Fibroblast of mammary gland (primary cell): ENCODE results near the gene ILK.

Source experiments
- DNase-seq: peaks from one replicate; pipeline ENCODE4 v3.0.0-alpha.2; 2010; ENCODE audit warnings: low read depth
- H3K4me3 ChIP-seq: 2 replicates; pipeline ENCODE4 v1.5.1; 2011; ENCODE audit warnings: low read depth, mild to moderate bottlenecking, low read length, moderate library complexity; ENCODE audit not compliant: control insufficient read depth
- CTCF ChIP-seq: conservative IDR thresholded peaks from 2 replicates; pipeline ENCODE4 v1.5.1; 2011; ENCODE audit warnings: low read depth, low read length, inconsistent platforms; ENCODE audit not compliant: control insufficient read depth, insufficient read depth

Gene ILK

GRCh38 chr11:6638429-6638828 is 34.9 kb downstream of the ILK start:
- TF ChIP-seq CTCF = no peak
- H3K4me3 ChIP-seq = no peak overlapping the region
- DNase-seq = no peak

GRCh38 chr11:6640036-6640984 is 36.7 kb downstream of the ILK start:
- TF ChIP-seq CTCF = no peak
- no peak for DNase-seq
- no peak overlapping the region for H3K4me3 ChIP-seq

- no peak overlapping the region for H3K4me3 ChIP-seq
- TF ChIP-seq CTCF = no peak
- DNase-seq = no peak
Observed at GRCh38 chr11:6640985-6641701, 37.6 kb downstream of the ILK start.

- TF ChIP-seq CTCF = no peak
- no peak for DNase-seq
- no peak overlapping the region for H3K4me3 ChIP-seq
Observed at GRCh38 chr11:6642957-6643356, 39.4 kb downstream of the ILK start.

GRCh38 chr11:6646071-6646470 is 42.5 kb downstream of the ILK start:
- TF ChIP-seq CTCF = no peak
- peak; percentile 91 for DNase-seq
- H3K4me3 ChIP-seq = peak overlapping the region; percentile 24

- H3K4me3 ChIP-seq = peak overlapping the region; percentile 24
- TF ChIP-seq CTCF = no peak
- peak; percentile 78 for DNase-seq
Observed at GRCh38 chr11:6646576-6646917, 43.0 kb downstream of the ILK start.
